EH (cell line): Measurements from ENCODE around the gene SYNGR4.
A peak's percentile ranks its signal among the peaks of the same experiment; 100 is the strongest.
"Not testable (repeated sequence)": the region's sequence is repeated elsewhere in the genome, so short reads cannot be mapped to it uniquely, and the experiment has no call there.

Experiments used
- DNase-seq: peaks from one replicate; pipeline ENCODE4 v3.0.0-alpha.2; 2015; ENCODE audit warnings: low read depth

The SYNGR4 gene

GRCh38 chr19:48371367-48371766 is 7.2 kb downstream of the SYNGR4 start:
- no peak for DNase-seq

GRCh38 chr19:48371771-48372170 is 7.6 kb downstream of the SYNGR4 start:
- not testable (repeated sequence) for DNase-seq

- DNase-seq, result no peak
Measured at GRCh38 chr19:48372904-48373303, 8.7 kb downstream of the SYNGR4 start.

- no peak for DNase-seq
Measured at GRCh38 chr19:48373567-48373966, 9.4 kb downstream of the SYNGR4 start.

GRCh38 chr19:48378194-48378570 is 14.0 kb downstream of the SYNGR4 start:
- no peak for DNase-seq

- DNase-seq, result peak; percentile 18
Measured at GRCh38 chr19:48379058-48379457, 14.9 kb downstream of the SYNGR4 start.

GRCh38 chr19:48381178-48381950 is 17.2 kb downstream of the SYNGR4 start:
- no peak for DNase-seq

- DNase-seq, result no peak
Measured at GRCh38 chr19:48382286-48382685, 18.1 kb downstream of the SYNGR4 start.

- no peak for DNase-seq
Measured at GRCh38 chr19:48385461-48386087, 21.4 kb downstream of the SYNGR4 start.

- DNase-seq, result no peak
Measured at GRCh38 chr19:48386981-48387380, 22.8 kb downstream of the SYNGR4 start.

GRCh38 chr19:48390188-48391099 is 26.3 kb downstream of the SYNGR4 start:
- DNase-seq, result peak; percentile 70

- DNase-seq, result peak; percentile 79
Measured at GRCh38 chr19:48391100-48392005, 27.2 kb downstream of the SYNGR4 start, which contains the start of gene KDELR1. Gene KDELR1, minus strand, starts transcription at chr19:48391551. Its CDS starts 193 bp downstream, at chr19:48391358.

GRCh38 chr19:48392006-48392344 is 27.8 kb downstream of the SYNGR4 start:
- not testable (repeated sequence) for DNase-seq

- no peak for DNase-seq
Measured at GRCh38 chr19:48392860-48393558, 28.8 kb downstream of the SYNGR4 start.

- peak; percentile 43 for DNase-seq
Measured at GRCh38 chr19:48393559-48394330, 29.6 kb downstream of the SYNGR4 start, which contains the start of gene GRIN2D. Gene GRIN2D, plus strand, starts transcription at chr19:48393668. Its CDS starts 4,725 bp downstream, at chr19:48398393.

GRCh38 chr19:48394331-48395169 is 30.4 kb downstream of the SYNGR4 start:
- peak; percentile 16 for DNase-seq

- no peak for DNase-seq
Measured at GRCh38 chr19:48395170-48395455, 30.9 kb downstream of the SYNGR4 start.

GRCh38 chr19:48395499-48395898 is 31.3 kb downstream of the SYNGR4 start:
- no peak for DNase-seq
